Activated naive CD8-positive, alpha-beta T cell treated with anti-CD3 and anti-CD28 coated beads for 36 hours (primary cell): ENCODE results near the gene SLC6A12. TPM values are rescaled to one million over a fixed set of nuclear protein-coding genes. Genes with fewer than 3 reads are reported as not detected.

Source experiments
- DNase-seq: peaks from one replicate; pipeline ENCODE4 v3.0.0; 2021
- H3K27ac Mint-ChIP-seq: one replicate; pipeline ENCODE4 v1.8.0; 2022; ENCODE audit warnings: mild to moderate bottlenecking, moderate library complexity, mixed read lengths
- H3K27me3 Mint-ChIP-seq: one replicate; pipeline ENCODE4 v1.8.0; 2022; ENCODE audit warnings: mild to moderate bottlenecking, mixed read lengths
- H3K36me3 Mint-ChIP-seq: one replicate; pipeline ENCODE4 v1.8.0; 2021; ENCODE audit warnings: mild to moderate bottlenecking, mixed read lengths
- H3K4me1 Mint-ChIP-seq: one replicate; pipeline ENCODE4 v1.8.0; 2021; ENCODE audit warnings: mixed read lengths
- H3K4me3 Mint-ChIP-seq: one replicate; pipeline ENCODE4 v1.8.0; 2022; ENCODE audit warnings: mild to moderate bottlenecking, moderate library complexity, mixed read lengths
- H3K9me3 Mint-ChIP-seq: one replicate; pipeline ENCODE4 v1.8.0; 2022; ENCODE audit warnings: mixed read lengths
- total RNA-seq, 2 experiments: library from RNA; stranded (reverse); gene quantifications; one replicate each; pipeline ENCODE4 v1.2.3, GENCODE V29; 2021

The SLC6A12 gene
- total RNA-seq, 2 experiments from 2014 or later: not detected

- no peaks in the 10 kb centered on the region for H3K36me3 Mint-ChIP-seq
- H3K4me3 Mint-ChIP-seq: no peak overlapping the region
- H3K27ac Mint-ChIP-seq: no peak overlapping the region
- H3K9me3 Mint-ChIP-seq: no peaks in the 10 kb centered on the region
- no peak for DNase-seq
- no peaks in the 10 kb centered on the region for H3K27me3 Mint-ChIP-seq
- H3K4me1 Mint-ChIP-seq: peaks cover 3% of the 10 kb centered on the region
Observed at GRCh38 chr12:148676-149416, 65.1 kb downstream of the SLC6A12 start.

DNA sequence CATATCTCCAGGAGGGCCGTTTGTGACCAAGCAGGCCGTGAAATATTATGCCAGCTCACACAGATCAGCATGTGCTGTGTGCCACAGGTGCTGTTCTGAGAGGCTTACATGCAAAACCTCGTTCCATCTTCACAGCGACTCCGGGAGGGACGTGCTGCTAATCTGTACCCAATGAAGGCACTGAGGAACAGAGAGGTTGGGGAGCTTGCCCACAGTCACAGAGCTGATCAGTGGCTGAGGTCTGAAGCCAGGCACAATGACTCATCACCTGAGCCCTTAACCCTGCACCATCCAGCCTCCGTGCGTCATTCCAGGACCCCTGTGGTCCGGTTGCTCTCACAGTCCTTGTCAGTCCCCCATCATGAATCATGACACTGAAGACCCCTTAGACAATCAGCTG lies 66.7 kb downstream of the SLC6A12 start:
- no peaks in the 10 kb centered on the region for H3K36me3 Mint-ChIP-seq
- no peak for DNase-seq
- no peak overlapping the region for H3K27ac Mint-ChIP-seq

DNA sequence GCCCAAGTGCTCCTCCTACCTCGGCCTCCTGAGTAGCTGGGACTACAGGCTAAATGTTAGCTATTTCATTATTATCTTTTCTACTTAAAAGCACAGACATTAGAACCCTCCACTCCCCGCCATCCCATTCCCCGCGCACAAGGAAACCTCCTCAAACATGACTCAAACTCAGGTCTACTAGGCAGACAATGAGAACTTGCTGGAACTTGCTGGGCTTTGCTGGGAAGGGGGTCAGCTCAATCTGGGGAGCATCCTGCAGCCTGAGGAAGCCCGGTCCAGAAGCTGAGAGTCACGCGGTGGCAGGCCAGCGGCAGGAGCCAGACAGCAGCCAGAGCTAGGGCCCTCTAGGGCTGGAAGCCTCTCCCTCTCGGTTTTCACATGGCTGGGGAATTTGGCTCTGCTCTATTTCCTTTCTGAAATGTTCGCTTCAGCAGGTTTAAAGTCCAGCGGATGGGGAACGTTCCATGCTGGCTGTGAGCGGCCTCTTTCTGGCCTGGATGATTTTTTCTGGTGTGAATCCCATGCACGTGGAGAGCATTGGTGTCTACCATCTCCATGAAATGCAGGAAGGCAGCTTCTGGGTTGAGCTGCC lies 68.5 kb downstream of the SLC6A12 start:
- no peak overlapping the region for H3K27ac Mint-ChIP-seq
- H3K4me1 Mint-ChIP-seq: no peaks in the 10 kb centered on the region
- H3K36me3 Mint-ChIP-seq: no peaks in the 10 kb centered on the region
- no peak overlapping the region for H3K4me3 Mint-ChIP-seq
- H3K27me3 Mint-ChIP-seq: peaks cover 6% of the 10 kb centered on the region
- no peaks in the 10 kb centered on the region for H3K9me3 Mint-ChIP-seq
- DNase-seq: no peak

More for the DNA sequence above, 66.7 kb downstream of the SLC6A12 start:
- Mint-ChIP-seq H3K27me3 (no peaks in the 10 kb centered on the region), H3K4me3 (no peak overlapping the region), H3K9me3 (no peaks in the 10 kb centered on the region), H3K4me1 (no peaks in the 10 kb centered on the region)

DNA sequence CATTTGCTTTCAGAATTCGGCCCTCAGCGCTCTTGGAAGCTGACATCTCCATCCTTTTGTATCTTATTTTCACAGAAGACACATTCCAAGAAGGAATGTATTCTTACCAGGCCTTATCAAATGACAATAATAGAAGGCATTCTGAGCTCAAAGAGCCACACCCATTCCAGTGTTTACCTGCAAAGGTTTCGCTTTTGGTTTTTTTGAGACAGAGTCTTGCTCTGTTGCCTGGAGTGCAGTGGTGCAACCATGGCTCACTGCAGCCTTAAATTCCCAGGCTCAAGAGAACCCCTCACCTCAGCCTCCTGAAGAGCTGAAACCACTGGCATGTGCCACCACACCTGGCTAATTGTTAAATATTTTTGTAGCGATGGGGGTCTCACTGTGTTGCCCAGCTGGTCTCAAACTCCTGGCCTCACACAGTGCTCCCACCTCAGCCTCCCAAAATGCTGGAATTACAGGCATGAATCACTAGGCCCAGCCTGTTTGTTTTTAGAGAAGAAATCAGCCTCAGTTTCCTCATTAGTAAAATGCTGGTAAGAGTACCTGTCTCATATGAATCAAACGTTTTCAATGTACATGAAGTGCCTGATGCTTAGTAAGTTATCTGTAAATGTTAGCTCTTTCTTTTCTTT lies 69.2 kb downstream of the SLC6A12 start:
- no peak overlapping the region for H3K27ac Mint-ChIP-seq
- peaks cover 5% of the 10 kb centered on the region for H3K4me1 Mint-ChIP-seq
- H3K4me3 Mint-ChIP-seq: no peak overlapping the region
- H3K36me3 Mint-ChIP-seq: no peaks in the 10 kb centered on the region
- no peaks in the 10 kb centered on the region for H3K9me3 Mint-ChIP-seq
- DNase-seq: no peak
- peaks cover 13% of the 10 kb centered on the region for H3K27me3 Mint-ChIP-seq

- Mint-ChIP-seq H3K27ac (no peak overlapping the region), H3K4me3 (no peak overlapping the region), H3K27me3 (peaks cover 20% of the 10 kb centered on the region), H3K4me1 (peaks cover 9% of the 10 kb centered on the region), H3K36me3 (no peaks in the 10 kb centered on the region), H3K9me3 (no peaks in the 10 kb centered on the region)
- DNase-seq: no peak
Observed at GRCh38 chr12:143964-144649, 69.8 kb downstream of the SLC6A12 start.

DNA sequence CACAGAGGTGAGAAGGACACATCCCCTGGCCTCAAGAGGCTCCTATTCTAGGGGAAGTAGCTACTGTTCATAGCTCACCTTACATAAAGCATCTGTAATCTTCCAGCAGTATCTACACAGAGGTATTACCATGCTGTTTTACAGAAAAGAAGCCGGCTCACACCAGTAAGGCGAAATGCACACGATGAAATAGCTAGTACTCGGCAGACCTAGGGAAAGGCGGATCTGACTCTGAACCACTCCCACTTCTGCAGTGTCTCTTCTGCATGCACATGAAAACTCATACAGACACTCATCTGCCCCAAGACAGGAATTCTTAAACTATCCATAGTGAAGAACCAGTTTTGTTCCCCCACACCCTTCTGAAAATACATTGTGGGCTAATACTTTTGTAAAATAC lies 73.8 kb downstream of the SLC6A12 start:
- Mint-ChIP-seq H3K4me3 (peak overlapping the region; percentile 85), H3K27ac (no peak overlapping the region), H3K36me3 (no peaks in the 10 kb centered on the region), H3K27me3 (peaks cover 27% of the 10 kb centered on the region), H3K9me3 (no peaks in the 10 kb centered on the region), H3K4me1 (peaks cover 9% of the 10 kb centered on the region)
- no peak for DNase-seq

Other genes with a start within 250 kb of the SLC6A12 start
- gene IQSEC3, start 147.4 kb downstream of the SLC6A12 start, total RNA-seq: 1 to 10 TPM; 3.2 to 3.6 TPM
- under 1 TPM; 0.40 to 0.64 TPM for gene SLC6A13, start 48.7 kb upstream of the SLC6A12 start, total RNA-seq
- 10 to 100 TPM; 50.3 to 58.3 TPM for gene KDM5A, start 175.2 kb upstream of the SLC6A12 start, total RNA-seq
- gene CCDC77, start 187.5 kb upstream of the SLC6A12 start, total RNA-seq: 10 to 100 TPM; 13.8 to 13.9 TPM
- gene B4GALNT3, start 245.8 kb upstream of the SLC6A12 start, total RNA-seq: 1 to 10 TPM in 1 of 2 experiments, under 1 TPM in 1; 0.66 to 1.1 TPM